Adipose tissue (tissue), 3 donors: ENCODE measurements around the gene OPRD1. TPM values are rescaled to one million over a fixed set of nuclear protein-coding genes. Genes with fewer than 3 reads are reported as not detected.

Experiments used
- H3K27ac ChIP-seq: one replicate; pipeline ENCODE4 v1.5.1; 2013; ENCODE audit warnings: low read depth, low read length
- WGBS, 3 donors: extraction: QIAGEN DNeasy Blood & Tissue Kit; methylation state at CpG; one replicate each; pipeline ENCODE4 v1.1.7; 2013; 5-methylcytosine and 5-hydroxymethylcytosine counted together
- polyA plus RNA-seq, 3 donors: library from polyadenylated mRNA; stranded (reverse); fragments of 200-250 nt; gene quantifications; one replicate each; pipeline ENCODE4 v1.2.3, GENCODE V29; 2013
- donor health status: healthy with polysubstance abuse.
- donor health status: Bipolar disorder and iron deficiency.
- donor health status: healthy.

Gene OPRD1
- polyA plus RNA-seq, 3 donors, result 0.01 to 0.11 (median 0.08) TPM

DNA sequence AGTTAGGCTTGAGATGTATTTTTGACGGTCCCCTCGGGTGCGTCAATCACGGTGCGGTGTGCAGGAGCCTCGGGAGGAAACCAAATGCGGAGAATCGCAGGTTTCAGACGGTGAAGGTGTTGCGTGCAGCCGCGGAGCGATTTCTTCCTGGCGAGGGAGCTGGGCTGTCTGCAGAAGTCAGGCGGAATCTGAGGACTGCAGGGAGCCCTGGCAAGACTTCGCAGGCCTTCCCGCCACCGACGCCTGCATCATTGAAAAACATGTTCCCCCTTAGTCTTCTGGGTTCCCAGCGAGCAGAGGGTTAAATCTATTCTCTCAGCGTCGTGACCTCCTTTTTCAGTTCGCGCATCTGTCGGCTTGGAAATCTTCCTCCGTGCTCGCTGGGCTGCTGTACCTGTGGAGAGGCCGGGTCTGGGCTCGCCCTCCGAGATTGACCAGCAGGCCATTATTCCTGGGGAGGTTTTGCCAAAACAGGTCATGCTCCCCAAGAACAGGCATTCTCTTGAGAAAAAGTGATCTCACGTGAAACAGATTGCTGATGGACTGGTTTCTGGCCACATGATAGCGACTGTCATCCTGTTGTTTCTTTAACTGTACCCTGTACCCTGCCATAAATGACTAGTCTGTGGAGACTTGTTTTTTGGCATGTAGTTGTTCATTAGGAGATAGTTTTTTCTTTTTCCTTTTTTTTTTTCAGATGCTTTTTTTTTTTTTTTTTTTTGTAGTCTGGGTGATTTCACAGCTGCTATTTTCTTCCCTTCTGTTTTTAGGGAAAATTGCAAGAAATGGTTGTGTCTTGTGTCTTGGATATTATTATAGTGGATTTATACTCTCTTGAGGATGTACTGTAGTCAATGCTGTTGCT lies 103.3 kb downstream of the OPRD1 start:
- whole genome bisulfite sequencing, 3 donors, result 4 to 9% (median 5%) methylated on average over 32 of the region's 32 CpGs
- no peak overlapping the region for H3K27ac ChIP-seq

DNA sequence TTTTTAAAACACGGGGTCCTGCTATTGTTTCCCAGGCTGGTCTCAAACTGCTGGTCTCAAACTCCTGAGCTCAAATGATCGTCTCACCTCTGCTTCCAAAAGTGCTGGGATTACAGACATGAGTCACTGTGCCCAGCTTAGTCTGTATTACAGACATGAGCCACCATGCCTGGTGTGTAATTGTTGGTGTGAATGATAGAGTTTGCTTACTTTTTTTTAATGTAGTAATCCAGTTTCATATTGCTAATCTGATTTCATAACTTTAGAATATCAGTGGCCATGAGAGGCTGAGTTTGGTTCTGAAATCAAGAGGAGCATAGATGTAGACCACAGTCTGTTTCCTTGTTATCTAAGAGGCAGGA lies 105.8 kb downstream of the OPRD1 start:
- WGBS, 3 donors, result 75 to 81% (median 76%) methylated on average over 2 of the region's 2 CpGs
- H3K27ac ChIP-seq, result no peak overlapping the region

Other genes with a start within 250 kb of the OPRD1 start
- 1 to 10 TPM in 2 of 3 donors, under 1 TPM in 1; 0.59 to 5.7 (median 1.7) TPM for gene RAB42, start 219.9 kb upstream of the OPRD1 start, polyA plus RNA-seq
- gene TAF12, start 169.1 kb upstream of the OPRD1 start, polyA plus RNA-seq, result 10 to 100 TPM; 14.1 to 31.2 (median 17.4) TPM
- gene RNU11, start 163.6 kb upstream of the OPRD1 start, polyA plus RNA-seq, result not detected
- gene GMEB1, start 143.4 kb upstream of the OPRD1 start, polyA plus RNA-seq, result 1 to 10 TPM; 2.8 to 5.6 (median 5.2) TPM
- 10 to 100 TPM; 16.5 to 40.2 (median 28.6) TPM for gene YTHDF2, start 75.2 kb upstream of the OPRD1 start, polyA plus RNA-seq
- gene EPB41, start 102.4 kb downstream of the OPRD1 start, polyA plus RNA-seq, result 10 to 100 TPM in 2 of 3 donors, 1 to 10 TPM in 1; 7.0 to 16.3 (median 11.0) TPM